Spleen (tissue), 7 donors: ENCODE data around the gene POU2F3.

Source experiments
- POLR2AphosphoS5 ChIP-seq, 3 donors: sonication (generic); formaldehyde crosslinking; IDR thresholded peaks; one replicate each; pipeline ENCODE4 v1.5.1; 2017; ENCODE audit warnings: antibody characterized with exemption in 3 of 3
- TF ChIP-seq, protein P1 (sequence below), 11 experiments: fragments of 200-600 bp in 7 of 11; fragments of 450-650 bp in 4 of 11; sonication (generic) in 4 of 11; IDR thresholded peaks in 8 of 11; conservative IDR thresholded peaks in 3 of 11; 1 replicate in 7 of 11; 2 replicates in 4 of 11; pipeline versions ENCODE4 v1.4.0 to v1.8.0; 2016 to 2021; ENCODE audit warnings: antibody characterized with exemption in 11 of 11, inconsistent platforms in 4 of 11, mild to moderate bottlenecking in 1 of 11
- donor health status: DM: no; HTN: no; CAD: no; lungs with moderate emphysema.
- donor health status: DM: no; HTN: no; CAD: no.
- donor health status: DM: no; HTN: no; CAD: no.

- TF ChIP-seq, protein P1, sequence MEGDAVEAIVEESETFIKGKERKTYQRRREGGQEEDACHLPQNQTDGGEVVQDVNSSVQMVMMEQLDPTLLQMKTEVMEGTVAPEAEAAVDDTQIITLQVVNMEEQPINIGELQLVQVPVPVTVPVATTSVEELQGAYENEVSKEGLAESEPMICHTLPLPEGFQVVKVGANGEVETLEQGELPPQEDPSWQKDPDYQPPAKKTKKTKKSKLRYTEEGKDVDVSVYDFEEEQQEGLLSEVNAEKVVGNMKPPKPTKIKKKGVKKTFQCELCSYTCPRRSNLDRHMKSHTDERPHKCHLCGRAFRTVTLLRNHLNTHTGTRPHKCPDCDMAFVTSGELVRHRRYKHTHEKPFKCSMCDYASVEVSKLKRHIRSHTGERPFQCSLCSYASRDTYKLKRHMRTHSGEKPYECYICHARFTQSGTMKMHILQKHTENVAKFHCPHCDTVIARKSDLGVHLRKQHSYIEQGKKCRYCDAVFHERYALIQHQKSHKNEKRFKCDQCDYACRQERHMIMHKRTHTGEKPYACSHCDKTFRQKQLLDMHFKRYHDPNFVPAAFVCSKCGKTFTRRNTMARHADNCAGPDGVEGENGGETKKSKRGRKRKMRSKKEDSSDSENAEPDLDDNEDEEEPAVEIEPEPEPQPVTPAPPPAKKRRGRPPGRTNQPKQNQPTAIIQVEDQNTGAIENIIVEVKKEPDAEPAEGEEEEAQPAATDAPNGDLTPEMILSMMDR (IDR thresholded peaks at IDR 0.05 in 8 of 11, conservative IDR thresholded peaks at IDR 0.05 in 3 of 11), result no peak
- no peak for TF ChIP-seq POLR2AphosphoS5 (IDR thresholded peaks at IDR 0.05)
Observed at GRCh38 chr11:120226242-120226641, 13.7 kb upstream of the POU2F3 start.
